Gastrocnemius medialis (tissue), 4 donors: ENCODE results near the gene SS18. TPM values are rescaled to one million over a fixed set of nuclear protein-coding genes. Genes with fewer than 3 reads are reported as not detected.

Source experiments
- ATAC-seq, 2 donors: fragments of 150-250 bp; one replicate each; pipeline ENCODE4 v1.9.1; 2016
- DNase-seq, 2 donors: peaks; one replicate each; pipeline ENCODE4 v3.0.0-alpha.2; 2019
- H3K27ac ChIP-seq, 4 donors: fragments of 200-600 bp; sonication (generic); 1 replicate in 1 of 4; 2 replicates in 3 of 4; pipeline ENCODE4 v1.5.1; 2016 to 2018; ENCODE audit warnings: mild to moderate bottlenecking in 2 of 4, moderate library complexity in 1 of 4
- H3K27me3 ChIP-seq, 3 donors: fragments of 200-600 bp; sonication (generic) in 2 of 3; 1 replicate in 1 of 3; 2 replicates in 2 of 3; pipeline versions ENCODE4 v1.5.1 to v1.6.0; 2016 to 2019; ENCODE audit warnings: mild to moderate bottlenecking in 1 of 3, moderate library complexity in 1 of 3
- H3K36me3 ChIP-seq, 2 donors: fragments of 200-600 bp; sonication (generic) in 1 of 2; one replicate each; pipeline ENCODE4 v1.5.1; 2017 to 2018
- H3K4me1 ChIP-seq, 2 donors: fragments of 200-600 bp; sonication (generic) in 1 of 2; one replicate each; pipeline ENCODE4 v1.5.1; 2016 to 2017; ENCODE audit warnings: mild to moderate bottlenecking in 2 of 2
- H3K4me3 ChIP-seq, 4 donors: fragments of 200-600 bp; sonication (generic) in 3 of 4; 1 replicate in 1 of 4; 2 replicates in 3 of 4; pipeline ENCODE4 v1.5.1; 2016 to 2019; ENCODE audit warnings: mild to moderate bottlenecking in 2 of 4
- H3K9me3 ChIP-seq, 3 donors: fragments of 200-600 bp; sonication (generic) in 2 of 3; 1 replicate in 1 of 3; 2 replicates in 2 of 3; pipeline ENCODE4 v1.5.1; 2016 to 2019
- CTCF ChIP-seq, 5 experiments: fragments of 450-650 bp in 3 of 5; fragments of 200-600 bp in 2 of 5; sonication (generic) in 2 of 5; IDR thresholded peaks in 4 of 5; conservative IDR thresholded peaks in 1 of 5; 1 replicate in 4 of 5; 2 replicates in 1 of 5; pipeline ENCODE4 v1.5.1; 2016 to 2019; ENCODE audit warnings: antibody characterized with exemption in 5 of 5, mild to moderate bottlenecking in 3 of 5, moderate library complexity in 3 of 5
- POLR2A ChIP-seq, 2 donors: fragments of 450-650 bp; IDR thresholded peaks; one replicate each; pipeline ENCODE4 v1.6.1; 2017; ENCODE audit warnings: antibody characterized with exemption in 2 of 2, mild to moderate bottlenecking in 2 of 2, moderate library complexity in 2 of 2
- in situ Hi-C, 4 donors: fragments of 200-750 bp; cut with MboI; loops; one replicate each; pipeline versions ENCODE4 v1.15.0 to v1.8.0; 2017; ENCODE audit warnings: low sequenced_read_pairs in 4 of 4
- intact Hi-C: fragments of 100-400 bp; cut with DNase I; formaldehyde crosslinking; loops from one replicate; pipeline ENCODE4 v1.15.1; 2023; ENCODE audit warnings: low total_unique reads
- total RNA-seq, 4 donors: library from RNA; depleted of rRNA; stranded (reverse); fragments of >200 nt; gene quantifications; one replicate each; pipeline versions ENCODE4 v1.1.0 to v1.2.3, GENCODE V29; 2016

The SS18 gene
- total RNA-seq, 4 donors from 2014 or later: 17.3 to 25.7 (median 21.6) TPM

GRCh38 chr18:26003817-26004216, 86.6 kb downstream of the SS18 start:
- H3K4me3 ChIP-seq: no peak overlapping the region
- DNase-seq: no peak
- no peak overlapping the region for H3K27ac ChIP-seq
- no peaks in the 10 kb centered on the region for H3K36me3 ChIP-seq
- in situ Hi-C loops (no loop called here), intact Hi-C loops (no loop called here)
- no peaks in the 10 kb centered on the region for H3K4me1 ChIP-seq
- ATAC-seq: no peak
- H3K27me3 ChIP-seq: no peaks in the 10 kb centered on the region
- H3K9me3 ChIP-seq: no peaks in the 10 kb centered on the region
- TF ChIP-seq POLR2A (IDR thresholded peaks at IDR 0.05): no peak
- no peak for TF ChIP-seq CTCF (IDR thresholded peaks at IDR 0.05 in 4 of 5, conservative IDR thresholded peaks at IDR 0.05 in 1 of 5)

- H3K9me3 ChIP-seq: no peaks in the 10 kb centered on the region
- TF ChIP-seq POLR2A (IDR thresholded peaks at IDR 0.05) (no peak), CTCF (IDR thresholded peaks at IDR 0.05 in 4 of 5, conservative IDR thresholded peaks at IDR 0.05 in 1 of 5) (no peak)
- H3K4me1 ChIP-seq: no peaks in the 10 kb centered on the region
- intact Hi-C loops: no loop called here
- H3K4me3 ChIP-seq: no peak overlapping the region
- no peak overlapping the region for H3K27ac ChIP-seq
- H3K36me3 ChIP-seq: no peaks in the 10 kb centered on the region
- DNase-seq: no peak
- in situ Hi-C loops: no loop called here
- no peaks in the 10 kb centered on the region for H3K27me3 ChIP-seq
- no peak for ATAC-seq
These were observed 87.1 kb downstream of the SS18 start for GRCh38 chr18:26003356-26003755.

- Histone ChIP-seq H3K4me3 (no peak overlapping the region), H3K27ac (no peak overlapping the region), H3K9me3 (no peaks in the 10 kb centered on the region), H3K4me1 (no peaks in the 10 kb centered on the region), H3K27me3 (no peaks in the 10 kb centered on the region), H3K36me3 (no peaks in the 10 kb centered on the region)
- ATAC-seq (no peak), DNase-seq (no peak)
- intact Hi-C loops: no loop called here
- no peak for TF ChIP-seq CTCF (IDR thresholded peaks at IDR 0.05 in 4 of 5, conservative IDR thresholded peaks at IDR 0.05 in 1 of 5)
- no peak for TF ChIP-seq POLR2A (IDR thresholded peaks at IDR 0.05)
- in situ Hi-C loops: no loop called here
These were observed 88.0 kb downstream of the SS18 start for GRCh38 chr18:26002375-26002910.

- no peak for DNase-seq
- TF ChIP-seq POLR2A (IDR thresholded peaks at IDR 0.05) (no peak), CTCF (IDR thresholded peaks at IDR 0.05 in 4 of 5, conservative IDR thresholded peaks at IDR 0.05 in 1 of 5) (no peak)
- intact Hi-C loops (no loop called here), in situ Hi-C loops (no loop called here)
- Histone ChIP-seq H3K4me3 (no peak overlapping the region), H3K36me3 (no peaks in the 10 kb centered on the region), H3K27ac (no peak overlapping the region), H3K4me1 (no peaks in the 10 kb centered on the region), H3K9me3 (no peaks in the 10 kb centered on the region), H3K27me3 (no peaks in the 10 kb centered on the region)
- ATAC-seq: no peak
These were observed 92.0 kb downstream of the SS18 start for GRCh38 chr18:25998461-25998860.

DNA sequence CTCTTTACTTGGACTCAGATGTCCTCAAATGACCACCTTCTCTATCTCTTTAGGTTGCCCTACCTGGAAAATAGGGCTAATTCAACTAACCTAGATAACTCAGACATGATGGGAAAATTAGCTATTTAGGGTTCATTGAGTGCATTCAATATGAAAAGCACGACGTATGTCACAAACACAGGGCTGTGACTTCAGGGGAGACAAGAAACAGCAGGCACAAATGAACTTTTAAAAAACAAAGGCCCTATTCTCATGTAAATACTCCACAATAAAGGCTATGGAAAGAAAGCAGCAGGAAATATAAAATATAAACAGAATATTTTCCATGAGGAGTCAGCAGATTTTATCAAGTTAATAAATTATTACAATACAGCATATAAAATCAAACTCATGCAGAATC, 97.8 kb downstream of the SS18 start:
- no peaks in the 10 kb centered on the region for H3K9me3 ChIP-seq
- no peaks in the 10 kb centered on the region for H3K4me1 ChIP-seq
- no peaks in the 10 kb centered on the region for H3K27me3 ChIP-seq
- in situ Hi-C loops (no loop called here), intact Hi-C loops (no loop called here)
- H3K36me3 ChIP-seq: no peaks in the 10 kb centered on the region
- ATAC-seq (no peak), DNase-seq (no peak)
- TF ChIP-seq CTCF (IDR thresholded peaks at IDR 0.05 in 4 of 5, conservative IDR thresholded peaks at IDR 0.05 in 1 of 5): no peak
- no peak for TF ChIP-seq POLR2A (IDR thresholded peaks at IDR 0.05)
- no peak overlapping the region for H3K4me3 ChIP-seq
- no peak overlapping the region for H3K27ac ChIP-seq
